Retinal pigment epithelial cell (primary cell): ENCODE measurements around the gene CENPO.

Experiments used
- DNase-seq: peaks from one replicate; pipeline ENCODE4 v3.0.0-alpha.2; 2010; ENCODE audit warnings: low read depth
- H3K4me3 ChIP-seq: 2 replicates; pipeline ENCODE4 v1.5.1; 2011; ENCODE audit warnings: mild to moderate bottlenecking, low read length, control low read depth, moderate library complexity
- CTCF ChIP-seq: conservative IDR thresholded peaks from 2 replicates; pipeline ENCODE4 v1.5.1; 2011; ENCODE audit warnings: low read depth, low read length, control low read depth, inconsistent platforms

CENPO gene

GRCh38 chr2:24855726-24856125 is 62.5 kb downstream of the CENPO start:
- no peak for TF ChIP-seq CTCF
- H3K4me3 ChIP-seq = no peak overlapping the region
- DNase-seq = peak; percentile 3

- TF ChIP-seq CTCF = no peak
- H3K4me3 ChIP-seq = no peak overlapping the region
- no peak for DNase-seq
Observed at GRCh38 chr2:24856791-24857211, 63.6 kb downstream of the CENPO start.

DNA sequence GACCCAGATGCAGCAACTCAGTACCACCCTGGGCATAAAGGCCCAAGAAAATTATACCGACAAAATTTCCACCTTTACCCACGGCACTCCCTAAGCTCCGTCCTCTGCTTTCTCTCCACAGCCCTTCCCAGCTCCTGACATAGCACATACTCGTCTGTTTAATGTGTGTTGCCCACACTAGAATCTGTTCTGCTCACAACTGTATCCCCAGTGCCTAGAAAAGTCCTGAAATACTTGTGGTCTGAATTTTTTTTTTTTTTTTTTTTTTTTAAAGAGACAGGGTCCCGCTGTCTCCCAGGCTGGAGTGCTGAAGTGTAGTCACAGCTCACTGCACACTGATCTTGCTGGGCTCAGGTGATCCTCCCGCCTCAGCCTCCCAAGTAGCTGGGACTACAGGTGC is 64.5 kb downstream of the CENPO start:
- no peak for TF ChIP-seq CTCF
- H3K4me3 ChIP-seq = no peak overlapping the region
- no peak for DNase-seq

GRCh38 chr2:24858996-24859395 is 65.8 kb downstream of the CENPO start:
- no peak for TF ChIP-seq CTCF
- DNase-seq = no peak
- H3K4me3 ChIP-seq = no peak overlapping the region

- DNase-seq = no peak
- no peak for TF ChIP-seq CTCF
- H3K4me3 ChIP-seq = no peak overlapping the region
Observed at GRCh38 chr2:24859968-24860600, 66.9 kb downstream of the CENPO start.

- no peak overlapping the region for H3K4me3 ChIP-seq
- no peak for TF ChIP-seq CTCF
- no peak for DNase-seq
Observed at GRCh38 chr2:24860631-24861030, 67.4 kb downstream of the CENPO start.

DNA sequence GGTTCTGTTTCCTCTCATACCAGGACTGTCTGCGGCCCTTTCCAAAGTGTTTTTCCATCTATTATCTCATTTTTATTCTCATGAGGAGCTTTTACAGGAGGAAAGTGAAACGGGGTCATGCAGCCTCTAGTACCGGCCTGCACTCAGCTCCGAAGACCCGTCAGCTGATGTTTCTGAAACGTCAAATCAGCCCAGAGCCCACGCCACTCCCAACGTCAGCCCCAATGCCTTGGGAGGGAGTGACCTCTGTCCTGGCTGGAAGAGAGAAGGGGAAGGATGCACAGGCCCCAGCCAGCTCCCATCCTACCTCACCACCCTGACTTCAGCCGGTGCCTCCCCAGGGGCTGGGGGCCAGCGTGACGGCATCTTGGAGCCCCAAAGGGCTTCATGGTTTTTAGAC is 68.3 kb downstream of the CENPO start:
- DNase-seq = peak; percentile 8
- TF ChIP-seq CTCF = no peak
- H3K4me3 ChIP-seq = no peak overlapping the region
